Esophagus mucosa (tissue), 1 donor: ENCODE data around the gene CIRBP. TPM values are rescaled to one million over a fixed set of nuclear protein-coding genes. Genes with fewer than 3 reads are reported as not detected.

Experiments
- ATAC-seq: fragments of 200-7000 bp; cut with Tn5 transposase; one replicate; pipeline ENCODE4 v1.9.1; 2020
- total RNA-seq: library from RNA; stranded (reverse); gene quantifications from one replicate; pipeline ENCODE4 v1.2.4, GENCODE V29; 2023
- donor health status: DM: yes; HTN: yes; CAD: no.

Gene CIRBP
- total RNA-seq, 1 donor from 2014 or later, result 172 TPM

DNA sequence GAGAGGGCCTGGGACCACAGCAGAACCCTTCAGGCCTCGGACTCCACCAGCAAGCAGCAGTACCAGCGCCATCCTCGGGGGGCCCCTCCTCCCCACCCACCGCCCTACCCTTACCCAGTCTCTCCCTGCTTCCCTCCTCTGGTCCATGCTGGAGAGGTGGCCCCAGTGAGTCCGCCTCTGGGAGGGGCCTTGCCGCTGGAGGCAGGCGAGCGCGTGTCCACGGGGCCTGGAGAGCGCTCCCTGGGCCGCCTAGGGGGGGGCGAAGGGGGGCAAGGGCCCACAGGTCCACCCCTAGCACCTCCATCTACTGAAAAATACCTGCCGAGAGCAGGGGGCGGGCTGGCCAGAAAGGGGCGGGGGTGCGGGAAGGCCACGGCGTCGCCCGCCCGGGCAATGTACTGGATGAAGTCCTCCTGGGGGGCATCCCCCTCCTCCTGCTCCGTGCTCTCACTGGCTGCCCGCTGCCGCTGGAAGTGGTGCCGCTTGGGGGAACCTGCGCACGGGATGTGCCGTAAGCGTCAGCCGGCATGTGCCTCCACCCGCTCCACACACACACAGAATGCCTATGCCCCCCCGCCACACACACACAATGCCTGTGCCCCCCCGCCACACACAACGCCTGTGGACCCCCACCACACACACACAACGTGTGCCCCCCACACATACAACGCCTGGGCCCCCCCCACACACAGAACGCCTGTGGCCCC lies 38.2 kb upstream of the CIRBP start:
- no peak for ATAC-seq

- ATAC-seq, result peak; percentile 21
Observed at GRCh38 chr19:1231729-1232637, 37.1 kb upstream of the CIRBP start.

GRCh38 chr19:1232652-1233072 lies 36.5 kb upstream of the CIRBP start:
- ATAC-seq, result peak; percentile 2

- no peak for ATAC-seq
Observed at GRCh38 chr19:1233115-1233667, 35.9 kb upstream of the CIRBP start.

DNA sequence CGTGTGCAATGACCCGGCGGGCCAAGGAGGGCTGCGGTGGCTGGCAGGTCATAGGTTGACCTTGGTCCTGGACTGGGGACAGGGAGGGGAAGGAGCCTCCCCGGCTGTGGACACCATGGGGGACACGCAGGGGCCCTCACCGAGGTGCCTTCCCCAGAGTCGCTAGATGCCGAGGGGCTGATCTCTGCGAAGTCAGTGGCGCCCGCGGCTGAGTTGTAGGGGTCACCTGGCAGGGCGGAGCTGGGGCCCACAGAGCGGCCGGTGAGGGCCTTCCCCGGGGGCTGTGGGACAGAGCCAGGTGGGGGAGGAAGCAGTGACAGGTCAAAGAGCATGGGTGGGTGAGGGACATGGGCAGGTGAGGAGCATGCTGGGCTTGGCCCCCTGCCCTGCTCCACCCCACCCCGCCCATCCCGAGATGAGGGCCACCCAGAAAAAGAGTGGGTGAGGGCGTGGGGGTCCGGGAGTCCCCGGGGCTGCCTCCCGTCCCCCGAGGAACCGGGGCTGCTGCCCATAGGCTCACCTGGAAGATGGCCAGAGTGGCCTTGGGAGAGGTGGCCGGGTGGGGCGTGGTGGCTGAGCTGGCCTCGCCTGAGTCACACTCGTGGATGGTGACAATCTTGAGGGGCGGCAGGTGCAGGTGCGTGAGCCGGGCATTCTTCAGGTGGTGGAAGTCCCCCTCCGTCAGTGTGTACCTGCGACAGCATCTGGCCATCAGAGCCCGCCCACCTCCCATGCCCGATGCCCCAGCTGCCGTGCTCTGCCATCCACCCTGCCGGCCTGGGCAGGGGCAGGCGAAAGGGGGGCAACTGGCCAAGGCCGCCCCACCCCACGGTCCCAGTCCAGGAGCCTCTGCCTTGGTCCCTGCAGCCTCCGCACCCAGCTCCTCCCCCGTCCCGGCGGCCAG lies 34.8 kb upstream of the CIRBP start:
- ATAC-seq, result no peak

- ATAC-seq, result no peak
Observed at GRCh38 chr19:1234955-1235380, 34.2 kb upstream of the CIRBP start.

DNA sequence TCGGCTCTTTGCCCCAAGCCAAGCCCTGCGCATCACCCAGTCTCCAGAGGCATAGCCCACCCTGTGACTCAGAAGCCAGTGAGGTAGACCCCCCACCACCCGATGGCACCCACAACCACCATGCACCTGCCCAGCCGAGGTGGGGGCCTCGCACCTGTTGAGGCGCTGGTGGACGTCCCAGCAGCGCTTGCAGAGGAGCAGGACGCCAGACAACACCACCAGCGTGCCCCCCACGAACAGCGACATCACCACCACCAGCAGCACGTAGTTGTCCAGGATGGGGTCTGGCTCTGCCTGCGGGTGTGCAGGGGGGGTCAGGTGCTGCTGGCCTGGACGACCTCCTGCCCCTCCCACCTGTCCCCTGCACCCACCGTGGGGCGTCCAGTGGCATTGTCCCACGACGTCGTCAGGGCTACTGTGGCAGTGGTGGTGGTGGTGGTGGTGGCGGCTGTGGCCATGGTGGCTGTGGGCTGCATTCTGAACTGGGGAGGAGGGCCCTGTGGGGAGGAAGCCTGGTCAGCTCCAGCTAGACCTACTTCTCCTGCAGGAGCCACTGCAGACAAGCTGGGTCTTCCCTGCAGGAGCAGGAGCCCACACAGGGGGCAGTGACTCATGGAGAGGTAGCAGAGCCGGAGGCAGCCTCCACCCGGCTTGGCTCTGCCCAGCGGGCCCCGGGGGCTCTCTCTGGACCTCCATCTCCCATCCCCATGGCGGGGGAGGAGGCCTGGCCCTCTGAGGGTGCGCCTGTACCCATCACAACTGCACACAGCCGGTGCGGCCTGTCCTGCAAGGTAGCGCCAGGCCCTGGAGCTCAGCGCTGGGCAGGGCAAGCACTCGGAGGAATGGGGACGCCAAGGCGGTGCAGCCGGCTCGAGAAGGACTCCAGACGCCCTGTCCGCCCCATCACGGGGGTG lies 33.2 kb upstream of the CIRBP start:
- ATAC-seq, result peak; percentile 37

DNA sequence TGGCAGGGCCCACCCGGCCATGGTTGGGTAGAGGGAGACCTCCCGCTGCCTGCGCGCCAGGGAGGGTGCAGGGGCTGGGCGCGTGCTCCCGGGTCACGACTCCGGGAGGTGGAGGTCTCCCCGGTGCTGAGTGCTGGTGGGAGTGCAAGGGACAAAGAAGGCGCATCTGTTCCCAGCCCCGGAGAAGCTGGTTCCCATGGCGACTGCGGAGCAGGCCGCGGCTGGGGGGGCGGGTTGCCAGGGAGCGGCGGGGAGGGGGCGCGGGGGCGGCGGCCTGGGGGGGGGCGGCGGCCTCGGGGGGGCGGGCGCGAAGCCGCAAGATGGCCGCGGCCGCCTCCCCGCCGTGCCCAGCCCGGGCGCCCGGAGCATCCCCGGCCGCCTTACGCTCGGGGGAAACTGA lies 32.6 kb upstream of the CIRBP start:
- ATAC-seq, result no peak

DNA sequence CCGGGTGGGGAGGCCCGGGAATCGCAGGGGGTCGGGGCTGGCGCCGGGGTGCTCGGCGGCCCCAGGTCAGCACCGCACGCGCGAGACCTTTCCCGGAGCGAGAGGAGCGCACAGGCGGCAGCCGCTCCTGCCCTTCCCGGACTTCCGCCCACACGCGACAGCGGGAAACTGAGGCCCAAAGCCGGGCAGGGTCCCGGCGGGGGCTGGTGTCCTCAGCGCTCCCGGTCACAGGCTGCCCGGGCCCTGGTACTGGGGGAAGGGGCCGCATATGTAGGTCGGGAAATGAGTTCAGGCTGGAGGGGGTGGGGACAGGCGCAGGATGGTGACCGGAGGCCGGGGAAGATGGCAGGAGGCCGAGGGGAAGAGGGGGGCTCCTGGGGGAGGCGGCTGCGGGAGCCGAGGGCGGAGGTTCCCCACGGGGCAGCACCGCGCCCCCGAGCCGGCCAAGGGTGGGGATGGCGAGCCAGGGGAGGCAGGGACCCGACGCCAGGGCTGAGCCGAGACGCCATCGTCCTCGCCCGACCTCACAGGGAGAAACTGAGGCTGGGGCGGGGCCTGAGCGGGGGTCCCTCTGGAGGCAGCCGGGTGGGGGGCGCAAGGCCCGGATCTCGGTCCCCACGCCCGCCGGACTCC lies 32.0 kb upstream of the CIRBP start:
- ATAC-seq, result no peak

DNA sequence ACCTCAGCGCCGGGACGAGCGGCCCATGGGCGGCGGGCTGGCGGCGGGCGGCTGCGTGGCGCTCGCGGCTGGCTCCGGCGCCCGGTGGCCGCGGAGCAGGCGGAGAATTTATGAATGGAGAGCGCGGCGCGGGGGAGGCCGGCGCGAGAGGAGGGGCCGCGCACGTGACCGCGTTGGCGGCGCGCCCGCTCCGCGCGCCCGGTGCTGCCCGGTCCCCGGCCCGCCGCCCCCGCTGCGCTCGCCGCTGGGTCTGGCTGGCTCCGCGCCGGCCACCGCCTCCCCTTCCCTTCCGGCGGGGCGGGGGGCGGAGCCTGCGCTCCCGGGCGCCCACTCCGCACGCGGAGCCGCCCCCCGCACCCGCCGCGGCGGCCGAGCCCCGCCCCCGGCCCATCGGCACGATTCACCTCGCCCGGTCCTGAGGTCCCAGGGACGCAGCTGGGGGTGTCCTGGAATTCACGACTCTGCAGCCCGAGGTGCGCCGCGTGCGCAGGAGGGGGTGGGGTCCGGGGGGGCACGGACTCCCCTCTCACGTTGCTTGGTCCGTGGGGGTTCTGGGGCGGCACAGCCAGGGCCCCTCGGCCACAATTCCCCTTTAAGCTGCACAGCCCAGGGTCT lies 31.3 kb upstream of the CIRBP start, which contains the start of gene CBARP:
Gene CBARP, minus strand, starts transcription at position 252 of the 615 bp plus-strand sequence. CDS start 1,905 bp downstream, outside the sequence.
- no peak for ATAC-seq

GRCh38 chr19:1238369-1239303 lies 30.5 kb upstream of the CIRBP start:
- ATAC-seq, result no peak

DNA sequence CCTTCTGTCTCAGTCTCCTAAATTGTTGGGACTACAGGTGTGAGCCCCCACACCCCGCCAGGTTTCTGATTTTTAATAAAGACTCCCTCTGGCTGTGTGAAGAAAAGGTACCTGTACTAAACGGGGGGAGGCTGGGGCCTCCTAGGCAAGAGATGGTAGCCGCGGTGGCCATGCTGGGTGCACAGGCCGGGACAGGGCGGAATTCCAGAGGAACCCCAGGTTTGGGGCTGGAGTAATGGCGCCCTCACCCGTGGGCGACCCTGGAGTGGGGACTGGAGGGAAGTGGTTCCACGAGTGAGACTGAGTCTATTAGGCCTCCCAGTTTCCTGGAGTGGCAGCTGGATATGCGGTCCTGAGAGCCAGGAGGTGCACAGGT lies 29.7 kb upstream of the CIRBP start:
- ATAC-seq, result no peak

DNA sequence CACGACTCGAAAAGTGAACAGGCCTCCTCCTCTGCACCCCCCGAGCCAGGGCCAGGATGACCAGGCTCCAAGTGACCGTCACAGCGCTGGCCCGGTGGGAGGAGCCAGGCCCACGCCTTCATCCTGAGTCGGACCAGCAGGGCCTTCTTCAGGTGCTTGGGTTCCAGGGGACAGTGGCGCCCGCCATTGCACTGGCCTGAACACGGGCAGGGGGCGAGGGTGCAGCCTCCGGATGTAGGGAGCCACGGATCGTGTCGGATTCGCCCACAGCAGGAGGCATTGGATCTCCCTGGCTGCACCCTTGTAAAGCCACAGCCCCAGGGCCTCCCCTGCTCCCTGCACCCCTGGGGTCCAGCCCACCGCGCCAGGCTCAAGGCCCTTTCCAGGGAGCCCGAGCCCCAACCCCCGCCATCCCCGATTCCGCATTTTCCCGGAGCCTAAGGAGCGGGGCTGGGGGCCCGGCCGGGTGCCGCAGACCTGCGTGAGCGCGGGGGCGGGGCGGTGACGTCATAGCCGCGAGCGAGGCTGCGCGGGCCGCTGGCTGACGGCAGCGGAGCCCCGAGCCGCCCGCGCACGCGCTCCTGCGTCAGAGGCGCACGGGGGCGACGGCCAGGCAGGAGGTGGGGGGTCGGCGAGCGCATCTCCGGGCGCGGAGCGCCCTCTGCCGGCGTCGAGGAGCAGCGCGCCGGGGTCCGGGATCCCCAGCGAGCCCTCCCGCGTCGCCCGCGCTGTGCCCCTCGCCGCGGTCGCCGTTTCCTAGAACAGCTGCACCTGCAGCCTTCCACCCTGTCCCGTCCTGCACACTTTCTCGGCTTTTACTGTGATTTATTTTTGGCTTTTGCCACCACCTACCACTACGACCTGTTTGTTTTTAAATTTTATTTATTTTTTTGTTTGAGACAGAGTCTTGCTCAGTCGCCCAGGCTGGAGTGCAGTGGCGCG lies 29.1 kb upstream of the CIRBP start:
- peak; percentile 25 for ATAC-seq

- no peak for ATAC-seq
Observed at GRCh38 chr19:1240925-1241324, 28.2 kb upstream of the CIRBP start.

- ATAC-seq, result peak; percentile 58
Observed at GRCh38 chr19:1241417-1242095, 27.6 kb upstream of the CIRBP start, which contains the start of gene ATP5F1D. Gene ATP5F1D (plus strand): TSS chr19:1241751. CDS start chr19:1241851, 100 bp downstream.

GRCh38 chr19:1243768-1244692 lies 25.1 kb upstream of the CIRBP start:
- peak; percentile 47 for ATAC-seq
